Adrenal gland (tissue), 5 donors: ENCODE measurements around the gene NPAS3.

Experiments used
- POLR2A ChIP-seq, 2 donors: fragments of 450-650 bp; IDR thresholded peaks; one replicate each; pipeline ENCODE4 v1.6.1; 2017; ENCODE audit warnings: antibody characterized with exemption in 2 of 2, mild to moderate bottlenecking in 2 of 2, moderate library complexity in 1 of 2
- TF ChIP-seq, protein P1 (sequence below), 6 experiments: fragments of 450-650 bp in 4 of 6; fragments of 200-600 bp in 2 of 6; sonication (generic) in 1 of 6; IDR thresholded peaks; 1 replicate in 5 of 6; 2 replicates in 1 of 6; pipeline versions ENCODE4 v1.5.1 to v1.8.0; 2016 to 2021; ENCODE audit warnings: antibody characterized with exemption in 6 of 6, mild to moderate bottlenecking in 2 of 6, moderate library complexity in 1 of 6
- donor health status: DM: no; HTN: no; CAD: no.

DNA sequence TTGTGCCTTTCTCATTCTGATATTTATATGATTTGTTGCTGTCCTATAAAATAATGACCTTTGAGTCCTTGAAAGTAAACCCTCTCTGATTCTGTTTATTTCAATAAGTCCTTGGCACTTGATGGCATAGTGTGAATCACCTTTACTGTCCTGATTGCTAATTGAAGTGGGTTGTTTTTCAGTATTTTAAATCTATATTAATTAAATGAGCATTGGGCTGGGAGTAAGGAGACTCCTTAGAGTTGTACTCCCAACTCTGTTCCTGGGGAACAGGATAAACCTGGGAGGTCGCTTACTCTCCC, 776.5 kb downstream of the NPAS3 start:
- TF ChIP-seq, protein P1, sequence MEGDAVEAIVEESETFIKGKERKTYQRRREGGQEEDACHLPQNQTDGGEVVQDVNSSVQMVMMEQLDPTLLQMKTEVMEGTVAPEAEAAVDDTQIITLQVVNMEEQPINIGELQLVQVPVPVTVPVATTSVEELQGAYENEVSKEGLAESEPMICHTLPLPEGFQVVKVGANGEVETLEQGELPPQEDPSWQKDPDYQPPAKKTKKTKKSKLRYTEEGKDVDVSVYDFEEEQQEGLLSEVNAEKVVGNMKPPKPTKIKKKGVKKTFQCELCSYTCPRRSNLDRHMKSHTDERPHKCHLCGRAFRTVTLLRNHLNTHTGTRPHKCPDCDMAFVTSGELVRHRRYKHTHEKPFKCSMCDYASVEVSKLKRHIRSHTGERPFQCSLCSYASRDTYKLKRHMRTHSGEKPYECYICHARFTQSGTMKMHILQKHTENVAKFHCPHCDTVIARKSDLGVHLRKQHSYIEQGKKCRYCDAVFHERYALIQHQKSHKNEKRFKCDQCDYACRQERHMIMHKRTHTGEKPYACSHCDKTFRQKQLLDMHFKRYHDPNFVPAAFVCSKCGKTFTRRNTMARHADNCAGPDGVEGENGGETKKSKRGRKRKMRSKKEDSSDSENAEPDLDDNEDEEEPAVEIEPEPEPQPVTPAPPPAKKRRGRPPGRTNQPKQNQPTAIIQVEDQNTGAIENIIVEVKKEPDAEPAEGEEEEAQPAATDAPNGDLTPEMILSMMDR (IDR thresholded peaks at IDR 0.05), result no peak
- TF ChIP-seq POLR2A (IDR thresholded peaks at IDR 0.05), result no peak
